ENCODE data around the gene HES4. TPM values are rescaled to one million over a fixed set of nuclear protein-coding genes. Genes with fewer than 3 reads are reported as not detected.

The HES4 gene
- total RNA-seq, 1 donor from 2014 or later = 75.0 TPM

DNA sequence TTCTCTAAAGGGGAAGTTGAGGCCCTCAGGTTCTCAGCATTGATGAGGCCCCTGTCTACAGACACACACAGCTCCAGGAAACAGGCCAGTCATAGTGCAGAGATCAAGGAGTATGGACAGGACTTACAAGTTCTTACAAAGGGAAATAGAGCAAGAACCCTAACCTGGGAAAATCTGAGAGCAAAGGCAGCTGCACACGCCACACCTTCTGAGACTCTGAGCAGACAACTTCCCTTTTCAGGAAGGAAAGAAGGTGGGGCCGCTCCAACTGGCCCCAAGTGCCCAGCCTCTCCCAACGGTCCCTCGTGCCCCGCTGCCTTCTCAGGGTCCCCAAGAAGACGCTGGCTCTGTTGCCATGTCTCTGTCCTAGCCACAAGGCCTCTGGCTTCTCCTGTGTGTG is 44.4 kb downstream of the HES4 start:
- Mint-ChIP-seq H3K4me3 (ENCODE audit: unreplicated experiment) (no peak overlapping the region), H3K4me1 (ENCODE audit: unreplicated experiment) (peaks cover 13% of the 10 kb centered on the region), H3K36me3 (ENCODE audit: unreplicated experiment) (peaks cover 26% of the 10 kb centered on the region), H3K27me3 (ENCODE audit: unreplicated experiment) (no peaks in the 10 kb centered on the region), H3K9me3 (ENCODE audit: unreplicated experiment) (no peaks in the 10 kb centered on the region), H3K27ac (ENCODE audit: unreplicated experiment) (no peak overlapping the region)
- TF ChIP-seq CTCF (IDR thresholded peaks at IDR 0.05) = no peak
- no peak for DNase-seq (ENCODE audit: extremely low spot score, unreplicated experiment)

- TF ChIP-seq CTCF (IDR thresholded peaks at IDR 0.05) = no peak
- H3K36me3 Mint-ChIP-seq (ENCODE audit: unreplicated experiment) = peaks cover 29% of the 10 kb centered on the region
- H3K27ac Mint-ChIP-seq (ENCODE audit: unreplicated experiment) = no peak overlapping the region
- peaks cover 13% of the 10 kb centered on the region for H3K4me1 Mint-ChIP-seq (ENCODE audit: unreplicated experiment)
- no peaks in the 10 kb centered on the region for H3K9me3 Mint-ChIP-seq (ENCODE audit: unreplicated experiment)
- no peak overlapping the region for H3K4me3 Mint-ChIP-seq (ENCODE audit: unreplicated experiment)
- no peaks in the 10 kb centered on the region for H3K27me3 Mint-ChIP-seq (ENCODE audit: unreplicated experiment)
- DNase-seq (ENCODE audit: extremely low spot score, unreplicated experiment) = no peak
These were observed 45.0 kb downstream of the HES4 start for GRCh38 chr1:954927-955326.

- Mint-ChIP-seq H3K4me1 (ENCODE audit: unreplicated experiment) (peaks cover 13% of the 10 kb centered on the region), H3K27me3 (ENCODE audit: unreplicated experiment) (no peaks in the 10 kb centered on the region), H3K36me3 (ENCODE audit: unreplicated experiment) (peaks cover 37% of the 10 kb centered on the region), H3K9me3 (ENCODE audit: unreplicated experiment) (no peaks in the 10 kb centered on the region), H3K27ac (ENCODE audit: unreplicated experiment) (no peak overlapping the region), H3K4me3 (ENCODE audit: unreplicated experiment) (no peak overlapping the region)
- no peak for DNase-seq (ENCODE audit: extremely low spot score, unreplicated experiment)
- TF ChIP-seq CTCF (IDR thresholded peaks at IDR 0.05) = no peak
These were observed 46.2 kb downstream of the HES4 start for GRCh38 chr1:953524-954320.

DNA sequence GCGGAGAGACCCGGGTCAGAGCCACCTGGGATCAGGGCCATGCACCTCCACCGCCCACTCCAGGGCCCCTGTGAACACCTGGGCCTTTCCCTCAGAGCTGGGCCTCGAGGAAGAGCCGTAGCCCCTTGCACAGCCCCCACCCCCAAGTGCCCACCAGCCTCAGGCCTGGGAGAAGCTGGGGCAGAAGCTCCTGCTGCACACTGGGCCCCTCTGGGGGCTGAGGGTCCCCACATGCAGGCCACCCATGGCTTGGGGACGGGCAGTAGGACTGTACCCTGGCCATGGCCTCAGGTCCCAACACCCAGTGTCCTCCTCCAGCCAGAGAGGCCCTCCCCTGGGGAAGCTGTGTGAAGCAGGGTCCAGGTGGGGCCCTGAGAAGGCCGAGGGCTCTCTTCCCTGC is 47.3 kb downstream of the HES4 start:
- peaks cover 4% of the 10 kb centered on the region for H3K4me1 Mint-ChIP-seq (ENCODE audit: unreplicated experiment)
- peaks cover 37% of the 10 kb centered on the region for H3K36me3 Mint-ChIP-seq (ENCODE audit: unreplicated experiment)
- no peak for DNase-seq (ENCODE audit: extremely low spot score, unreplicated experiment)
- H3K9me3 Mint-ChIP-seq (ENCODE audit: unreplicated experiment) = no peaks in the 10 kb centered on the region
- no peak for TF ChIP-seq CTCF (IDR thresholded peaks at IDR 0.05)
- H3K27me3 Mint-ChIP-seq (ENCODE audit: unreplicated experiment) = no peaks in the 10 kb centered on the region
- no peak overlapping the region for H3K4me3 Mint-ChIP-seq (ENCODE audit: unreplicated experiment)
- H3K27ac Mint-ChIP-seq (ENCODE audit: unreplicated experiment) = no peak overlapping the region

DNA sequence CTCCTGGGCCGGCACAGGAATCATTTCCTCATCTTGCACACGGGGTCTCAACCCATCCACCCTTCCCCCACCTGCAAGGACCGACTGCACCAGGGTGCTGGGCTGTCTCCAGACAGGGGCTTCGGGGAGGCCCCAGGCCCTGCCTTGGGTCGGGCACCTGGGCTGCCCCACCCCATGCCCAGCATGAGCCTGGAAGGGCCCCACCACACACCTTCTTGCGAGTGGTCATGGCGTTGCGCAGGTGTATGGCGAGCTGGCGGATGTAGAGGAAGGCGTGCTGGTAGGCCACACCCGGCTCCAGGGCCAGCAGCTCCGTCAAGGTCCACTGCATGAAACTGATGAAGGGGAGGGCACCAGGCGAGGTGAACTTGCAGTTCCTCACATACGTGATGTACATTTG is 47.7 kb downstream of the HES4 start:
- peaks cover under 1% of the 10 kb centered on the region for H3K4me1 Mint-ChIP-seq (ENCODE audit: unreplicated experiment)
- DNase-seq (ENCODE audit: extremely low spot score, unreplicated experiment) = no peak
- no peak overlapping the region for H3K27ac Mint-ChIP-seq (ENCODE audit: unreplicated experiment)
- H3K36me3 Mint-ChIP-seq (ENCODE audit: unreplicated experiment) = peaks cover 38% of the 10 kb centered on the region
- H3K27me3 Mint-ChIP-seq (ENCODE audit: unreplicated experiment) = no peaks in the 10 kb centered on the region
- H3K4me3 Mint-ChIP-seq (ENCODE audit: unreplicated experiment) = no peak overlapping the region
- no peak for TF ChIP-seq CTCF (IDR thresholded peaks at IDR 0.05)
- no peaks in the 10 kb centered on the region for H3K9me3 Mint-ChIP-seq (ENCODE audit: unreplicated experiment)
